Sciatic nerve (tissue), 2 donors: ENCODE measurements around the gene PANK4. TPM values are rescaled to one million over a fixed set of nuclear protein-coding genes. Genes with fewer than 3 reads are reported as not detected.
"Not testable (repeated sequence)": the region's sequence is repeated elsewhere in the genome, so short reads cannot be mapped to it uniquely, and the experiment has no call there.

Experiments
- ATAC-seq: fragments of 200-7000 bp; cut with Tn5 transposase; one replicate; pipeline ENCODE4 v1.9.1; 2020; ENCODE audit warnings: mild to moderate bottlenecking, moderate library complexity
- DNase-seq: peaks from one replicate; pipeline ENCODE4 v3.0.0-alpha.2; 2020; ENCODE audit warnings: low spot score
- intact Hi-C: fragments of 100-400 bp; cut with DNase I; formaldehyde crosslinking; loops from one replicate; pipeline ENCODE4 v1.14.2; 2022
- total RNA-seq: library from RNA; stranded (reverse); fragmentation: NEBNext Ultra II Directional; extraction: Animal tissue kit (Norgen Biotek cat#: 25700); gene quantifications from one replicate; pipeline ENCODE4 v1.2.1, GENCODE V29; 2021
- donor health status: DM: no; HTN: no; CAD: no.
- donor health status: DM: no; HTN: no; CAD: no.

The PANK4 gene
- total RNA-seq, 1 donor from 2014 or later: 32.3 TPM

GRCh38 chr1:2560299-2561073 lies 34.1 kb upstream of the PANK4 start:
- no peak for ATAC-seq
- intact Hi-C loops: no loop called here
- DNase-seq: peak; percentile 60

GRCh38 chr1:2559509-2560298 lies 33.3 kb upstream of the PANK4 start:
- no peak for DNase-seq
- intact Hi-C loops: no loop called here
- ATAC-seq: no peak

GRCh38 chr1:2558861-2559260 lies 32.5 kb upstream of the PANK4 start:
- intact Hi-C loops: no loop called here
- no peak for ATAC-seq
- no peak for DNase-seq

- DNase-seq (no peak), ATAC-seq (no peak)
- intact Hi-C loops: no loop called here
These were observed 32.0 kb upstream of the PANK4 start for GRCh38 chr1:2558420-2558819.

GRCh38 chr1:2557482-2558400 lies 31.3 kb upstream of the PANK4 start:
- intact Hi-C loops: no loop called here
- DNase-seq: peak; percentile 63

GRCh38 chr1:2556678-2557481 lies 30.5 kb upstream of the PANK4 start:
- intact Hi-C loops: no loop called here
- ATAC-seq: peak; percentile 11
- peak; percentile 70 for DNase-seq

More at GRCh38 chr1:2557482-2558400, 31.3 kb upstream of the PANK4 start:
- no peak for ATAC-seq

GRCh38 chr1:2556277-2556677 lies 29.9 kb upstream of the PANK4 start, which contains the start of gene TNFRSF14:
Gene TNFRSF14, plus strand, starts transcription at chr1:2556371. Its CDS starts 294 bp downstream, at chr1:2556665.
- intact Hi-C loops: no loop called here
- peak; percentile 79 for DNase-seq
- peak; percentile 78 for ATAC-seq

- intact Hi-C loops: no loop called here
- ATAC-seq (peak; percentile 88), DNase-seq (peak; percentile 94)
These were observed 29.4 kb upstream of the PANK4 start for GRCh38 chr1:2555634-2556276.

GRCh38 chr1:2554621-2555387 lies 28.4 kb upstream of the PANK4 start:
- peak; percentile 3 for ATAC-seq
- peak; percentile 76 for DNase-seq
- intact Hi-C loops: no loop called here

- DNase-seq (no peak), ATAC-seq (no peak)
- intact Hi-C loops: no loop called here
These were observed 27.6 kb upstream of the PANK4 start for GRCh38 chr1:2553871-2554620.

- ATAC-seq, intact Hi-C loops, DNase-seq: not testable (repeated sequence)
These were observed 26.7 kb upstream of the PANK4 start for GRCh38 chr1:2553076-2553475.

- DNase-seq (no peak), ATAC-seq (no peak)
- intact Hi-C loops: no loop called here
These were observed 25.8 kb upstream of the PANK4 start for GRCh38 chr1:2552189-2552588.

- ATAC-seq, DNase-seq, intact Hi-C loops: not testable (repeated sequence)
These were observed 25.1 kb upstream of the PANK4 start for GRCh38 chr1:2551544-2551943.

GRCh38 chr1:2550309-2550861 lies 24.0 kb upstream of the PANK4 start:
- ATAC-seq, DNase-seq, intact Hi-C loops: not testable (repeated sequence)

GRCh38 chr1:2549367-2550029 lies 23.1 kb upstream of the PANK4 start:
- not testable (repeated sequence) for ATAC-seq, DNase-seq
- intact Hi-C loops: loop anchor here (2.0 kb wide), 1 partner anchor 135 kb away; no protein-coding TSS in a partner anchor
